ENCODE measurements around the gene CYFIP2.

Gene CYFIP2

DNA sequence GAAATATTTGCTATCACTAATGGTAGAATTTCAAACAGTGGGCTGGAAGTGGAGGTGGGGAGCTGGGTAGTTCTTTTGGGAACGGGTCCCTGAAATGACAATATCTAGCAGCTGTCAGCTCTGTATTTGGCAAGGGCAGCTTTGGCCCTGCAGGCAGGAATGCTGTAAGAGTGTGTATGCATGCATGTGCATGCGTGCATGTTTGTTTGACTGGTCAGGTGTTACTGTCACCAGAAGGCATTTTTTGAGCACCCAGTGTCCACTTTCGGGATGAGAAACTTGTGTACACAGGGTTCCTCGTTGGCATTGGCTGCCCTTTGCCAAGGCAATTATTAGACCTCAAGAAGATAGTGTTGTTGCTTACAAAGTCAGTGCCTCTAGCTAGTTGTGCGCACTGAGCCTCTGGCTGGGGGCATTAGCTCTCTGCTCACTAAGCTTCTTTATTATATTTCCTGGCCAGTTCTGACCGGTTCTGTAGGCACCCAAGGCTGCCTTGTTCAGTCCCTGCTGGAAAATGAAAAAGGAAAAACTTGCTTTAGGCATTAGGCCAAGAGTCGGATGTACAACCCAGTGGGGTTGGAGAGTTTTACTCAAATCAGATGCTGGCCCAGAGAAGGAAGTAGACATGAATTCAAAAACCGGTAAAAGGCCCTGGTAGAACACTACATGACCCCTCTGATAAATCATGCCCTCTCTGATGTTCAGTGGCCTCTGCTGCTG is 2.0 kb downstream of the CYFIP2 start:
- TF ChIP-seq ZNF8 (CRISPR knock-in tag; IDR thresholded peaks at IDR 0.05) (no peak), ZNF70 (CRISPR knock-in tag; IDR thresholded peaks at IDR 0.05) (no peak), TCF4 (CRISPR knock-in tag; IDR thresholded peaks at IDR 0.05; ENCODE audit: borderline replicate concordance) (no peak), ZFP3 (CRISPR knock-in tag; IDR thresholded peaks at IDR 0.05) (no peak), OSR1 (CRISPR knock-in tag; IDR thresholded peaks at IDR 0.05) (no peak), ISL1 (CRISPR knock-in tag; IDR thresholded peaks at IDR 0.05) (no peak), ZFP30 (CRISPR knock-in tag; IDR thresholded peaks at IDR 0.05) (no peak), ARNTL (CRISPR knock-in tag; IDR thresholded peaks at IDR 0.05; ENCODE audit: borderline replicate concordance, low read depth) (no peak), CSDC2 (CRISPR knock-in tag; IDR thresholded peaks at IDR 0.05) (no peak)
- no peak for ATAC-seq

DNA sequence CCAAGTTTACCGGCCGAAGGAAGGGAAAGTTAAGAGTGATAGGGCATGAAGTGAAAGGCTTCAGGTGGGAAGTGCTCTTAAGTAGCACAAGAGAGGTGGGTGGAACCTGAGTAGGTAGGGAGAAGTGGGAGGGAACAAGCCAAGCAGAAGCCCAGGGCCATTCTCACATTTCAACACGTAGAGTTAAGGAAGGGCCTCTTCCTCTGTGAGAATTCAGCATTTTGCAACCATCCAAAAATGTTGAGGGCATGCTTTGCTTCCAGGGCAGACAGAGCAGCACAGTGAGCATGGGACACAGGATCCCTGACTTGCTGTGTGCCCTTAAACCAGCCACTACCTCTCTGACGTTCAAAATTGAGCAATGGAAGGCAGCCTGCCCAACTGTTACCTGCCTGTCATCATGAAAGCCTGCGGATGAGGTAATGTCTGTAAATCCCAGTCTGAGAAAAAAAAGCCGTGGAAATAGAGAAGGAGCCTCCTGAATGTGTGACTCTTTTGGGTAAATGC is 3.3 kb downstream of the CYFIP2 start:
- ATAC-seq, result no peak
- TF ChIP-seq, protein P1, sequence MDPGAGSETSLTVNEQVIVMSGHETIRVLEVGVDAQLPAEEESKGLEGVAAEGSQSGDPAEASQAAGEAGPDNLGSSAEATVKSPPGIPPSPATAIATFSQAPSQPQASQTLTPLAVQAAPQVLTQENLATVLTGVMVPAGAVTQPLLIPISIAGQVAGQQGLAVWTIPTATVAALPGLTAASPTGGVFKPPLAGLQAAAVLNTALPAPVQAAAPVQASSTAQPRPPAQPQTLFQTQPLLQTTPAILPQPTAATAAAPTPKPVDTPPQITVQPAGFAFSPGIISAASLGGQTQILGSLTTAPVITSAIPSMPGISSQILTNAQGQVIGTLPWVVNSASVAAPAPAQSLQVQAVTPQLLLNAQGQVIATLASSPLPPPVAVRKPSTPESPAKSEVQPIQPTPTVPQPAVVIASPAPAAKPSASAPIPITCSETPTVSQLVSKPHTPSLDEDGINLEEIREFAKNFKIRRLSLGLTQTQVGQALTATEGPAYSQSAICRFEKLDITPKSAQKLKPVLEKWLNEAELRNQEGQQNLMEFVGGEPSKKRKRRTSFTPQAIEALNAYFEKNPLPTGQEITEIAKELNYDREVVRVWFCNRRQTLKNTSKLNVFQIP (CRISPR knock-in tag; IDR thresholded peaks at IDR 0.05; ENCODE audit: borderline replicate concordance, low read depth), result no peak
- TF ChIP-seq ZFP3 (CRISPR knock-in tag; IDR thresholded peaks at IDR 0.05) (no peak), ESRRG (CRISPR knock-in tag; IDR thresholded peaks at IDR 0.05) (no peak), PPARA (CRISPR knock-in tag; IDR thresholded peaks at IDR 0.05; ENCODE audit: borderline replicate concordance) (no peak), TOX (CRISPR knock-in tag; IDR thresholded peaks at IDR 0.05; ENCODE audit: borderline replicate concordance) (no peak), ISL1 (CRISPR knock-in tag; IDR thresholded peaks at IDR 0.05) (no peak), PATZ1 (CRISPR knock-in tag; IDR thresholded peaks at IDR 0.05; ENCODE audit: borderline replicate concordance) (no peak)

DNA sequence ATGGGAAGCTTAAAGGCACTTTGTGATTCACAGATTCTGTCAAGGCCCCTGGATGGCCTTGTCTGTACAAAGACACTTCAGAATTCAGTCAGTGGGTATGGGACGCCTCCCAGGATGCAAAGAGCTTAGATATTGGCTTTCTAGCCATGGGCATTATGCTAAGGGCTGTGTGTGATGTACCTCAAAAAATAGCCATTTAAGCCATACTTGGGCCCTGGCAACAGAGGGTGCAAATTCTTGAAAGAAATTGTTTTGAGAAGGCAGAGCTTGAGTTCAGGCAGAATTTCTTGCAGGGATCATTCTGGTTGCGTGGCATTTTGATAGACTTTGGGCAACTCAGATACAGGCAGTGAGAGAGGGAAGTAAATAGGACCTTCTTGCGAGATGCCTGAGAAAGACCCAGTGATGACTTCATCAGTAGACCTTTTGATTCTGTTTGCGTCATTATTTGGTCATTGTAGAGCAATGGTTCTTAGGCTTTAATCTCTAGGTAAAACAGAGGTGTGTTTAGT is 3.9 kb downstream of the CYFIP2 start:
- ATAC-seq, result no peak
- TF ChIP-seq TSHZ2 (CRISPR knock-in tag; IDR thresholded peaks at IDR 0.05) (no peak), TOX (CRISPR knock-in tag; IDR thresholded peaks at IDR 0.05; ENCODE audit: borderline replicate concordance) (no peak), CSRNP3 (CRISPR knock-in tag; IDR thresholded peaks at IDR 0.05) (no peak), PPARA (CRISPR knock-in tag; IDR thresholded peaks at IDR 0.05; ENCODE audit: borderline replicate concordance) (no peak), ESRRG (CRISPR knock-in tag; IDR thresholded peaks at IDR 0.05) (no peak), ZNF8 (CRISPR knock-in tag; IDR thresholded peaks at IDR 0.05) (no peak), SNAI2 (CRISPR knock-in tag; IDR thresholded peaks at IDR 0.05) (no peak), ARNTL (CRISPR knock-in tag; IDR thresholded peaks at IDR 0.05; ENCODE audit: borderline replicate concordance, low read depth) (no peak), RARB (CRISPR knock-in tag; IDR thresholded peaks at IDR 0.05) (no peak), ZFP30 (CRISPR knock-in tag; IDR thresholded peaks at IDR 0.05) (no peak), OSR1 (CRISPR knock-in tag; IDR thresholded peaks at IDR 0.05) (no peak), ZNF70 (CRISPR knock-in tag; IDR thresholded peaks at IDR 0.05) (no peak)
- TF ChIP-seq, protein P1 (CRISPR knock-in tag; IDR thresholded peaks at IDR 0.05; ENCODE audit: borderline replicate concordance, low read depth), result no peak

Data from SK-N-SH treated with all-trans-retinoic acid at 6 μM for 48 hours (cell line).